Measurements from ENCODE around the gene ZDHHC22. TPM values are rescaled to one million over a fixed set of nuclear protein-coding genes. Genes with fewer than 3 reads are reported as not detected.

The ZDHHC22 gene
- total RNA-seq, 1 experiment from 2014 or later: 11.3 TPM

DNA sequence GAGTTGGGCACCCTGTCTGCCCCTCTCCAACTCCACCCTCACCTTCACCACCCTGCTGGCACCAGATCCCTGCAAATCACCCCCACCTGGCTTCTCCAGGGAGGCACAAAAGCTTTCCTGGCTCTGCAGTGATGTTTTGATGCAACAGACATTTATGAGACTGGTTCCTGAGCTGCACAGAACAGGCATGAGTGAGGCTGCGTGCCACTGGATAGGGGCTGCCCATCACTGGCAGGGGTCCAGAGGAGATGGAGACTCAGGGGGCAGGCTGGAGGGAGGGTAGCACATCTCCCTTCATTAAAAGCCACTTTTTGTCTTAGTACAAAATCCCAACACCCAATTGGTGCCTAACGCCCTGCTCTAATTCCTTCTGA is 17.3 kb upstream of the ZDHHC22 start:
- peak overlapping the region; percentile 20 for H3K18ac ChIP-seq (ENCODE audit: insufficient read length, low read depth, low read length)
- no peak overlapping the region for H2AFZ ChIP-seq (ENCODE audit: low read length)
- peaks cover 2% of the 10 kb centered on the region; the same call in 1 of the 2 replicates for H3K27me3 Mint-ChIP-seq (ENCODE audit: low read depth)
- no peak overlapping the region for H4K5ac ChIP-seq (ENCODE audit: insufficient read length, low read depth, low read length)
- no peak overlapping the region for H3K23ac ChIP-seq (ENCODE audit: insufficient read length, low read depth, low read length)
- no peak overlapping the region for H2BK5ac ChIP-seq (ENCODE audit: insufficient read length, low read length)
- H2AK5ac ChIP-seq (ENCODE audit: insufficient read length, low read length): no peak overlapping the region
- no peaks in the 10 kb centered on the region for H3K79me1 ChIP-seq (ENCODE audit: insufficient read depth, low read depth, low read length, poor library complexity, severe bottlenecking)
- H3K9me3 Mint-ChIP-seq: peaks cover 0 to 2% of the 10 kb centered on the region in 2 experiments; a peak in 2 of 5 replicates
- H3K79me2 ChIP-seq (ENCODE audit: insufficient read depth, low read length): no peaks in the 10 kb centered on the region
- no peak overlapping the region for H3K4ac ChIP-seq (ENCODE audit: low read depth, low read length)
- H3K9me3 ChIP-seq (ENCODE audit: control insufficient read depth, low read depth, low read length): no peaks in the 10 kb centered on the region
- H2BK15ac ChIP-seq (ENCODE audit: low read depth, low read length): no peak overlapping the region
- H2BK120ac ChIP-seq (ENCODE audit: low read depth, low read length, poor library complexity, severe bottlenecking): no peak overlapping the region
- peaks cover 3% of the 10 kb centered on the region for H4K20me1 ChIP-seq (ENCODE audit: control insufficient read depth, insufficient read depth, insufficient read length)
- H3K27ac ChIP-seq (ENCODE audit: insufficient read length, low read depth, low read length): no peak overlapping the region
- H3K36me3 Mint-ChIP-seq (ENCODE audit: insufficient read depth in 1 of 3, low read depth in 3 of 3): no peaks in the 10 kb centered on the region; a peak in 1 of 7 replicates
- H3K4me3 Mint-ChIP-seq: peak overlapping the region in 1 of 2 experiments; percentile 64; a peak in 3 of 5 replicates
- H4K8ac ChIP-seq (replicated peaks; ENCODE audit: insufficient read length, low read depth, low read length): no peak overlapping the region
- H3T11ph ChIP-seq (ENCODE audit: low read length): no peak overlapping the region
- no peak overlapping the region for H2BK12ac ChIP-seq (ENCODE audit: insufficient read length, low read depth, low read length)
- no peak overlapping the region for H4K91ac ChIP-seq (ENCODE audit: insufficient read length, low read depth, low read length)
- no peak overlapping the region for H2BK20ac ChIP-seq (ENCODE audit: low read depth, low read length, poor library complexity, severe bottlenecking)
- H3K4me2 ChIP-seq (ENCODE audit: insufficient read depth, insufficient read length, low read length): peak overlapping the region; percentile 61
- H3K4me1 ChIP-seq (ENCODE audit: insufficient read depth, low read length): peaks cover 4% of the 10 kb centered on the region; the same call in 1 of the 2 replicates
- no peak overlapping the region for H3K14ac ChIP-seq (ENCODE audit: insufficient read depth, low read length)
- DNase-seq: no peak
- no peak overlapping the region for H3K9ac ChIP-seq (ENCODE audit: extremely low read depth, insufficient read length, low read length)
- TF ChIP-seq, protein P1, sequence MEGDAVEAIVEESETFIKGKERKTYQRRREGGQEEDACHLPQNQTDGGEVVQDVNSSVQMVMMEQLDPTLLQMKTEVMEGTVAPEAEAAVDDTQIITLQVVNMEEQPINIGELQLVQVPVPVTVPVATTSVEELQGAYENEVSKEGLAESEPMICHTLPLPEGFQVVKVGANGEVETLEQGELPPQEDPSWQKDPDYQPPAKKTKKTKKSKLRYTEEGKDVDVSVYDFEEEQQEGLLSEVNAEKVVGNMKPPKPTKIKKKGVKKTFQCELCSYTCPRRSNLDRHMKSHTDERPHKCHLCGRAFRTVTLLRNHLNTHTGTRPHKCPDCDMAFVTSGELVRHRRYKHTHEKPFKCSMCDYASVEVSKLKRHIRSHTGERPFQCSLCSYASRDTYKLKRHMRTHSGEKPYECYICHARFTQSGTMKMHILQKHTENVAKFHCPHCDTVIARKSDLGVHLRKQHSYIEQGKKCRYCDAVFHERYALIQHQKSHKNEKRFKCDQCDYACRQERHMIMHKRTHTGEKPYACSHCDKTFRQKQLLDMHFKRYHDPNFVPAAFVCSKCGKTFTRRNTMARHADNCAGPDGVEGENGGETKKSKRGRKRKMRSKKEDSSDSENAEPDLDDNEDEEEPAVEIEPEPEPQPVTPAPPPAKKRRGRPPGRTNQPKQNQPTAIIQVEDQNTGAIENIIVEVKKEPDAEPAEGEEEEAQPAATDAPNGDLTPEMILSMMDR (conservative IDR thresholded peaks at IDR 0.05): no peak
- H3K23me2 ChIP-seq (ENCODE audit: insufficient read length, low read depth, low read length, poor library complexity, severe bottlenecking): peaks cover 2% of the 10 kb centered on the region
- peaks cover 22 to 36% of the 10 kb centered on the region in 2 experiments for H3K4me1 Mint-ChIP-seq
- no peaks in the 10 kb centered on the region for H3K27me3 ChIP-seq (ENCODE audit: insufficient read depth, low read length)
- no CpG with 5 or more reads among the region's 2 CpGs for WGBS (ENCODE audit: extremely low coverage, insufficient read length, low lambda C conversion rate)
- no peak overlapping the region for H3K56ac ChIP-seq (ENCODE audit: insufficient read length, low read depth, low read length)
- peak overlapping the region in 1 of 3 experiments; percentile 11; a peak in 1 of 7 replicates for H3K27ac Mint-ChIP-seq

All from H9 (cell line).